RPMI7951 (cell line): Measurements from ENCODE around the gene FNDC10. TPM values are rescaled to one million over a fixed set of nuclear protein-coding genes. Genes with fewer than 3 reads are reported as not detected.

Experiments
- DNase-seq: peaks from one replicate; pipeline ENCODE4 v3.0.0-alpha.2; 2012; ENCODE audit warnings: low read depth
- total RNA-seq: library from RNA; depleted of rRNA; stranded (reverse); fragments of >200 nt; shearing (Covaris generic); gene quantifications from 2 replicates; pipeline ENCODE4 v1.2.3, GENCODE V29; 2014; rRNA removed

FNDC10 gene
- total RNA-seq, 1 experiment from 2014 or later: 3.6 TPM

GRCh38 chr1:1548591-1548990 lies 51.3 kb downstream of the FNDC10 start:
- no peak for DNase-seq

Other genes starting within 250 kb of the FNDC10 start
- gene MXRA8, start 241.6 kb downstream of the FNDC10 start, total RNA-seq: 4.0 and 4.1 TPM in 2 replicates
- gene AURKAIP1, start 224.9 kb downstream of the FNDC10 start, total RNA-seq: 141 and 204 TPM in 2 replicates
- gene CCNL2, start 200.8 kb downstream of the FNDC10 start, total RNA-seq: 62.8 and 66.2 TPM in 2 replicates
- gene MRPL20, start 192.8 kb downstream of the FNDC10 start, total RNA-seq: 227 and 241 TPM in 2 replicates
- not detected in 2 replicates for gene ANKRD65, start 178.9 kb downstream of the FNDC10 start, total RNA-seq
- gene VWA1, start 164.4 kb downstream of the FNDC10 start, total RNA-seq: 5.6 and 5.7 TPM in 2 replicates
- gene ATAD3C, start 150.4 kb downstream of the FNDC10 start, total RNA-seq: not detected in 2 replicates
- gene ATAD3B, start 128.4 kb downstream of the FNDC10 start, total RNA-seq: 11.3 and 15.9 TPM in 2 replicates
- gene ATAD3A, start 88.0 kb downstream of the FNDC10 start, total RNA-seq: 24.9 and 39.2 TPM in 2 replicates
- gene TMEM240, start 59.5 kb downstream of the FNDC10 start, total RNA-seq: not detected in 2 replicates
- 77.3 and 86.5 TPM in 2 replicates for gene SSU72, start 25.3 kb downstream of the FNDC10 start, total RNA-seq
- 12.0 and 18.4 TPM in 2 replicates for gene MIB2, start 15.4 kb upstream of the FNDC10 start, total RNA-seq
- 0.24 TPM in 1 of 2 replicates, not detected in the other for gene MMP23B, start 32.0 kb upstream of the FNDC10 start, total RNA-seq
- gene CDK11B, start 58.9 kb upstream of the FNDC10 start, total RNA-seq: 10.0 and 10.7 TPM in 2 replicates
- 10.1 and 10.9 TPM in 2 replicates for gene SLC35E2B, start 92.7 kb upstream of the FNDC10 start, total RNA-seq
- gene CDK11A, start 124.2 kb upstream of the FNDC10 start, total RNA-seq: 4.4 and 8.1 TPM in 2 replicates
- gene NADK, start 178.3 kb upstream of the FNDC10 start, total RNA-seq: 24.0 and 30.3 TPM in 2 replicates